Colon (tissue), 2 donors: ENCODE measurements around the gene BRI3BP.
"Not testable (repeated sequence)": the region's sequence is repeated elsewhere in the genome, so short reads cannot be mapped to it uniquely, and the experiment has no call there.

Experiments
- FAIRE-seq: peaks from 2 replicates; lab custom pipeline; 2012; peaks lifted over from hg19 to GRCh38; lab: Jason Lieb, UNC
- donor health status: control.
- donor health status: control.

The BRI3BP gene

DNA sequence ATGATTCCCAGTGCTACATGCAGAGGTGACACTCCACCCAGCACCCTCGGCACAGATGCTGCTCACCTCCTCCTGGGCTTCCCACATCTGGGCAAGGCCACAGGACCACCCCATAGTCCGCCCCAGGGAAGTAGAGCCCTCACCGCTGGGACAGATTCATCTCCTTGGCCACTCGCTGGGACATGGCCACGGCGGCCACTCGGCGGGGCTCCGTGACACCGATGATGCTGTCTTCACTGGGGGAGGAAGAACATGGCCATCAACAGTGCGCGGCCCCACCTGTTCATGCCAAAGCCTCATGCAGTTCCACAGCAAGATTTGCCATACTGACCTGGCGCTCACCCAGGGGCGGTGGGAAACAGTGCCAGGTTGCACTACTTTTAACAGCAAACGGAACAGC is 18.2 kb upstream of the BRI3BP start:
- no peak for FAIRE-seq

DNA sequence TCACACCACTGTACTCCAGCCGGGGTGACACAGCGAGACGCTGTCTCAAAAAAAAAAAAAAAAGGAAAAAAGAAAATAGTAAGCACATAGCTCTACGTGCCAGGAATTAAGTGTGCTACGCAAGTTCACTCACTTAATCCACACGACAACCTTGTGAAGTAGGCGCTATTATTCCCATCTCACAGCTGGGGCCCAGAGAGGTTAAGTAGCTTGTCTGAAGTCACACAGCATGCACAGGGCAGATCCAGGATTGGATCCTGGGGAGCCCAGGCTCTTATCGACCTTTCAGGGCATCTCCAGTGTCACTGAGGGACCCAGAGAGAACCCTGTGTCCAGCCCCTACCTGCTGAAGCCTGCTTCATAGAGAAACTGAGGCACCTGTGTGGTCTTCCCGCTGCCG is 16.4 kb upstream of the BRI3BP start:
- no peak for FAIRE-seq

GRCh38 chr12:124979568-124979967 is 13.9 kb upstream of the BRI3BP start:
- no peak for FAIRE-seq

- FAIRE-seq: no peak
Measured at GRCh38 chr12:124980098-124980892, 13.2 kb upstream of the BRI3BP start.

DNA sequence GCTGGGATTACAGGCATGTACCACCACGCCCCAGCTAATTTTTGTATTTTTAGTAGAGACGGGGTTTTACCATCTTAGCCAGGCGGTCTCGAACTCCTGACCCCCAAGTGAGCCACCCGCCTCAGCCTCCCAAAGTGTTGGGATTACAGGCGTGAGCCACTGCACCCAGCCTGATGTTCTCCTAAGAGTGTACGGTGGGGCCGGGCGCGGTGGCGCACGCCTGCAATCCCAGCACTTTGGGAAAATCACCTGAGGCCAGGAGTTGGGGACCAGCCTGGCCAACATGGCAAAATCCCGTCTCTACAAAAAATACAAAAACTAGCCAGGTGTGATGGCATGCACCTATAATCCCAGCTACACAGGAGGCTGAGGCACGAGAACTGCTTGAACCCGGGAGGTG is 6.6 kb upstream of the BRI3BP start:
- not testable (repeated sequence) for FAIRE-seq

- FAIRE-seq: no peak
Measured at GRCh38 chr12:124992874-124993625, 395 bp upstream of the BRI3BP start.

DNA sequence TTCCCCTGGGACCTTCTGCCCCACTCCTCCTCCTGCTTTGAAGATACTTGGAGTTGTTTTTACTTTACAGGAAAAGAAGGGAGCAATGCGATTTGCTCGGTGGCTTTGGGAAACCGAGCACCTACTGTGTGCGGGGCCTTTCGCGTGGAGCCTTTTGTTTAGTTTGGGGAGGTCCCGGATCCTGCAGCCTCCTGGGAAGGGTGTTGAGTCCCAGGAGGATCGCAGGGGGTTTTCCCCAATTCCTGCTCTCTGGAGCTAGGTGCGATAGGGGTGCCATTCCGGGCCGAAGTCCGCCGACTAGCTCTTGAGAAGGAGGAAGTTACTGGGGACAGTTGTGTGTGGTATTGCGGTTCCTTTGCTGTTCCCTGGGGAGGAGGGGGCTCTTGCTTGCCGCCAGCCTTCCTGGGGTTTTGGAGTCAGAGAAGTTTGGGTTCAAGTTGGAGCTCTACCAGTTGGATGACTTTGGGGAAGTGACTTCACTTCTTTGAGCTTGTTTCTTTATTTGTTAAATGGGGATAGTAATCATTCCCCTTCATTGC is 1.1 kb downstream of the BRI3BP start:
- FAIRE-seq: no peak

- no peak for FAIRE-seq
Measured at GRCh38 chr12:124995200-124995961, 1.9 kb downstream of the BRI3BP start.

GRCh38 chr12:124998705-124999104 is 5.3 kb downstream of the BRI3BP start:
- FAIRE-seq: no peak

DNA sequence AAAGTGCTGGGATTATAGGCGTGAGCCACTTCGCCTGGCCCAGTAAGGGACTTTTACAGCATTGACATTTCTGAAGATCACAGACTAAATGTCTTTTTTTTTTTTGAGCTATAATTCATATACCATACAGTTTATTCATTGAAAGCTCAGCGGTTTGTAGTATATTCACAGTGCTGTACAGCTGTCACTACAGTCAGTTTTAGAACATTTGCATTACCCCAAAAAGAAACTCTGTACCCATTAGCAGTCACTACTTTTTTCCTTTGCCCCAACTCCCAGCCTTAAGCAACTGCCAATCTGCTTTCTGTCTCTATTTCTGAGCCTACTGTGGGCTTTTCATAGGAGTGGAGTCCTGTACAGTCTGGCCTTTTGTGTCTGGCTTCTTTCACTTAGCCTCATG is 8.2 kb downstream of the BRI3BP start:
- FAIRE-seq: no peak

DNA sequence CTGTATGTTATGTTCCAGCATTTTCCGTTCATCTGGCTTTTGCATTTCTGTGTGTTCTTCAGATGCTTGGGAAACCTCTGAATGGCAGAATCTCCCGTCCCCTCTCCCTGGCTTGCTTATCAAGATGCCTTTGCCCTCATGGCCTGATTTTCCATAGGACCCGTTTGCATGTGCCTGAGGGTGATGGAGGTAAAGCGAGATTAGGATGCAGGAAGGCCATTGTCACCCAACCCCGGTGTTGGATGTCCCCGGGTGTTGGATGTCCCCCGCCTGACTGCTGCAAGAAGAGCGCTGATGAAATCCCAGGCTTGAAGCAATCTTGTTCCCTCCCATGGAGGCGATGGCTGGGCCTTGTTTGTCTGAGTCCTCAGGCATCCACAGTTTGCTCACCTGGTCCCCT is 9.6 kb downstream of the BRI3BP start:
- FAIRE-seq: no peak

- FAIRE-seq: no peak
Measured at GRCh38 chr12:125004621-125005020, 11.2 kb downstream of the BRI3BP start.

DNA sequence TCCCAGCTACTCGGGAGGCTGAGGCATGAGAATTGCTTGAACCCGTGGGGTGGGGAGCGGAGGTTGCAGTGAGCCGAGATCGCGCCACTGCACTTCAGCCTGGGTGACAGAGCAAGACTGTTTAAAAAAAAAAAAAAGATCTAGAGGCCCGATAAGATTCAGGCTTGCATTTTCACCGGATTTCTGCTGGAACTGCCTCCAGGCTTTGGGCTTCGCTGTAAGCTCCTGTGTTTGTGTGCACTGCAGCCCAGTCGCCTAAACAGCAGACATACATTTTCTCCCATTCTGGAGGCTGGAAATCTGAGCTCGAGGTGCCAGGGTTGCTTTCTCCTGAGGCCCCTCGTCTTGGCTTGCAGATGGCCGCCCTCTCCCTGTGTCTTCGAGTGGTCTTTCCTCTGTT is 12.2 kb downstream of the BRI3BP start:
- FAIRE-seq: no peak

GRCh38 chr12:125006365-125006764 is 12.9 kb downstream of the BRI3BP start:
- FAIRE-seq: no peak

DNA sequence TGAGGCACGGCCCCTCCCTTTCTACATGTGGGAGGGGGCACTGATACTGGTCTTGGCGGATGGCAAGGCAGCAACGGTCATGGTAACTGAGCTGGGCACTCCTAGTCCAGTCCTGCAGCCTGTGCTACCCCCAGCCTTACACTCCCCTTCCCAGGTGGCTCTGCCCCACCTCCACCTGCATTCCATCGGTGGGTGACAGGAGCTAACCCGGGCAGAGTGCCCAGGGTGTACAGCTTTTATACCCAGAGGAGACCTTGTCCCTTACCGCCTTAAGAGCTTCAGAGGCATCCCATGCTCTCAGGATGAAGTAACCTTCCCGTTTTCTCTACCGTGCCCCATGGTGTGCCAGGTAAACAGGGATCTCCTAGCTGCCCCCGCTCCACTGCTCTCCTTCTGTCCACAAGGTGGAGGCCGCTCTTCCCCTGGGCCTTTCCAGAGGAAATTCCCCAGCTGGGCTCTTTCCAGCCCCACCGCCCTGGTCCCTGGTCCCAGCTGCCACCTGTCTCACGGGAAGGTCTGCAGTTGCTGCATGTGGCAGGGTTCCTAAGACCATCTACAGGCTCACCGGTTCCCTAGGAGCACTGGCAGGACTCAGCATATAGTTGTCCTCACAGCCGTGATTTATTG is 20.5 kb downstream of the BRI3BP start:
- FAIRE-seq: no peak

DNA sequence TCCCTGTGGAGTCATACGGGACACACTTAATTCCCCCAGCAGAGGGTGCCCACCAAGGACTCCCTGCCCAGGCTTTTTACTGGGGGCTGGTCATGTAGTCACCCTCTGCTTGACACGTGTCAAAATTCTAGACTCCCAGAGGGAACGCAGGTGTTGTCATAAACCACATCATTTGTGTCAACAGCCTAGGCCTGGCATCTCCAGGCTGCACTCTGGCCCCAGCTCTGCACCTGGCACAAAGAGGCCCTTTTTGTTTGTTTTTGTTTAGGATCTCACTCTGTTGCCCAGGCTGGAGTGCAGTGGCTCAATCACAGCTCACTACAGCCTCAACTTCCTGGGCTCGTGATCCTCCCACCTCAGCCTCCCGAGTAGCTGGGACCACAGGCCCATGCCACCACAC is 21.1 kb downstream of the BRI3BP start:
- FAIRE-seq: no peak

- FAIRE-seq: no peak
Measured at GRCh38 chr12:125015680-125016310, 22.4 kb downstream of the BRI3BP start.

- no peak for FAIRE-seq
Measured at GRCh38 chr12:125017801-125018200, 24.4 kb downstream of the BRI3BP start.

- FAIRE-seq: no peak
Measured at GRCh38 chr12:125018356-125018755, 24.9 kb downstream of the BRI3BP start.

DNA sequence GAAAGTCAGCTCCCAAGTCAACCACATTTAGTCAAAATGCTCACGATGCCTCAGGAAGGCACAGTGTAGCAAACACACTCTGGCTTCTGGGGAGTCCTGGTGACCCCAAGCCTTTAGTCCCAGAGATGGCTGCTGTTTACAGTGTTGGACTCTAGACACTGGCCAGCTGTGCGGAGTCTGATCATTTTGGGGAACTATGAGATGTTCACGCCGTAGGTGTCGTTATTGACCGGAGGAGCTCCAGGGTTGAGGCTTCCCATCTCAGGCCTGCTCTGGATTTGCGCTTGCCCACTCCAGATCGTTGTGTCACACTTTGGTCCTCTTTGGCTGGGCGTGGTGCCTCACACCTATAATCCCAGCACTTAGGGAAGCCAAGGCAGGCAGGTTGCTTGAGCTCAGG is 27.7 kb downstream of the BRI3BP start:
- FAIRE-seq: no peak

GRCh38 chr12:125021771-125022170 is 28.3 kb downstream of the BRI3BP start:
- FAIRE-seq: no peak

- FAIRE-seq: no peak
Measured at GRCh38 chr12:125023065-125023464, 29.6 kb downstream of the BRI3BP start.
